Measurements from ENCODE around the gene ARHGAP8.

GRCh38 chr22:44735518-44736428 is 16.6 kb upstream of the ARHGAP8 start:
- no peak for TF ChIP-seq EZH2 (IDR thresholded peaks at IDR 0.05)
- no peak for TF ChIP-seq POLR2AphosphoS5 (IDR thresholded peaks at IDR 0.05; ENCODE audit: borderline replicate concordance, low read depth, low read length)
- no peak for TF ChIP-seq FOXP2 (optimal IDR thresholded peaks at IDR 0.05; ENCODE audit: control extremely low read depth, extremely low read length, insufficient read depth)

Data from SK-N-MC (cell line).